DOHH2 (cell line): Measurements from ENCODE around the gene POP5.

Experiments used
- EZH2phosphoT487 ChIP-seq: fragments of 200-600 bp; sonication (generic); IDR thresholded peaks from 2 replicates; pipeline ENCODE4 v1.6.1; 2017; ENCODE audit warnings: borderline replicate concordance, mild to moderate bottlenecking, antibody characterized with exemption, low read length, moderate library complexity, mixed read lengths
- TF ChIP-seq, protein P1 (sequence below): fragments of 200-600 bp; sonication (generic); IDR thresholded peaks from one replicate; pipeline ENCODE4 v1.5.1; 2014; ENCODE audit warnings: antibody characterized with exemption, mild to moderate bottlenecking, low read depth, low read length; ENCODE audit not compliant: poor library complexity, severe bottlenecking

- TF ChIP-seq, protein P1, sequence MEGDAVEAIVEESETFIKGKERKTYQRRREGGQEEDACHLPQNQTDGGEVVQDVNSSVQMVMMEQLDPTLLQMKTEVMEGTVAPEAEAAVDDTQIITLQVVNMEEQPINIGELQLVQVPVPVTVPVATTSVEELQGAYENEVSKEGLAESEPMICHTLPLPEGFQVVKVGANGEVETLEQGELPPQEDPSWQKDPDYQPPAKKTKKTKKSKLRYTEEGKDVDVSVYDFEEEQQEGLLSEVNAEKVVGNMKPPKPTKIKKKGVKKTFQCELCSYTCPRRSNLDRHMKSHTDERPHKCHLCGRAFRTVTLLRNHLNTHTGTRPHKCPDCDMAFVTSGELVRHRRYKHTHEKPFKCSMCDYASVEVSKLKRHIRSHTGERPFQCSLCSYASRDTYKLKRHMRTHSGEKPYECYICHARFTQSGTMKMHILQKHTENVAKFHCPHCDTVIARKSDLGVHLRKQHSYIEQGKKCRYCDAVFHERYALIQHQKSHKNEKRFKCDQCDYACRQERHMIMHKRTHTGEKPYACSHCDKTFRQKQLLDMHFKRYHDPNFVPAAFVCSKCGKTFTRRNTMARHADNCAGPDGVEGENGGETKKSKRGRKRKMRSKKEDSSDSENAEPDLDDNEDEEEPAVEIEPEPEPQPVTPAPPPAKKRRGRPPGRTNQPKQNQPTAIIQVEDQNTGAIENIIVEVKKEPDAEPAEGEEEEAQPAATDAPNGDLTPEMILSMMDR: no peak
- TF ChIP-seq EZH2phosphoT487: no peak
Measured at GRCh38 chr12:120590741-120591407, 9.7 kb upstream of the POP5 start.
